Body of pancreas (tissue), 4 donors: Measurements from ENCODE around the gene SUN2.

ENCODE experiments used
- POLR2A ChIP-seq, 3 donors: fragments of 450-650 bp; IDR thresholded peaks; one replicate each; pipeline ENCODE4 v1.6.1; 2016; ENCODE audit warnings: antibody characterized with exemption in 3 of 3, mild to moderate bottlenecking in 2 of 3
- TF ChIP-seq, protein P1 (sequence below), 7 experiments: fragments of 450-650 bp in 4 of 7; fragments of 200-600 bp in 3 of 7; sonication (generic) in 3 of 7; IDR thresholded peaks; one replicate each; pipeline ENCODE4 v1.5.1; 2016 to 2019; ENCODE audit warnings: antibody characterized with exemption in 7 of 7

DNA sequence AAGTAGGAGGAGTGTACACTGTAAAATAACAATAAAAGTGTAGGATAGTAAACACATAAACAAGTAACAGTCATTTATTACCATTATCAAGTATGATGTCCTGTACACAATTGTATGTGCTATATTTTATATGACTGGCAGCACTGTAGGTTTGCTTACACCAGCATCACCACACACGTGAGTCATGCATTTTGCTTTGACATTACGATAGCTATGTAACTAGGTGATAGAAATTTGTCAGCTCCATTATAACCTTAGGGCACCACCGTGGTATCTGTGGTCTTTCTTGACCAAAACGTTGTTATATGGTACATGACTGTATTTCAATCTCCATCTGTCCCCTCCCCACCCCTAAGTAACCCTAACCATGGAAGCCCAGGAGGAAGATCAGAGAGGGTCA is 37.0 kb upstream of the SUN2 start:
- TF ChIP-seq, protein P1, sequence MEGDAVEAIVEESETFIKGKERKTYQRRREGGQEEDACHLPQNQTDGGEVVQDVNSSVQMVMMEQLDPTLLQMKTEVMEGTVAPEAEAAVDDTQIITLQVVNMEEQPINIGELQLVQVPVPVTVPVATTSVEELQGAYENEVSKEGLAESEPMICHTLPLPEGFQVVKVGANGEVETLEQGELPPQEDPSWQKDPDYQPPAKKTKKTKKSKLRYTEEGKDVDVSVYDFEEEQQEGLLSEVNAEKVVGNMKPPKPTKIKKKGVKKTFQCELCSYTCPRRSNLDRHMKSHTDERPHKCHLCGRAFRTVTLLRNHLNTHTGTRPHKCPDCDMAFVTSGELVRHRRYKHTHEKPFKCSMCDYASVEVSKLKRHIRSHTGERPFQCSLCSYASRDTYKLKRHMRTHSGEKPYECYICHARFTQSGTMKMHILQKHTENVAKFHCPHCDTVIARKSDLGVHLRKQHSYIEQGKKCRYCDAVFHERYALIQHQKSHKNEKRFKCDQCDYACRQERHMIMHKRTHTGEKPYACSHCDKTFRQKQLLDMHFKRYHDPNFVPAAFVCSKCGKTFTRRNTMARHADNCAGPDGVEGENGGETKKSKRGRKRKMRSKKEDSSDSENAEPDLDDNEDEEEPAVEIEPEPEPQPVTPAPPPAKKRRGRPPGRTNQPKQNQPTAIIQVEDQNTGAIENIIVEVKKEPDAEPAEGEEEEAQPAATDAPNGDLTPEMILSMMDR (IDR thresholded peaks at IDR 0.05) = no peak
- TF ChIP-seq POLR2A (IDR thresholded peaks at IDR 0.05) = no peak
